Measurements from ENCODE around the gene SEPTIN5.

- no peak for TF ChIP-seq POLR2A (IDR thresholded peaks at IDR 0.05)
- TF ChIP-seq, protein P1, sequence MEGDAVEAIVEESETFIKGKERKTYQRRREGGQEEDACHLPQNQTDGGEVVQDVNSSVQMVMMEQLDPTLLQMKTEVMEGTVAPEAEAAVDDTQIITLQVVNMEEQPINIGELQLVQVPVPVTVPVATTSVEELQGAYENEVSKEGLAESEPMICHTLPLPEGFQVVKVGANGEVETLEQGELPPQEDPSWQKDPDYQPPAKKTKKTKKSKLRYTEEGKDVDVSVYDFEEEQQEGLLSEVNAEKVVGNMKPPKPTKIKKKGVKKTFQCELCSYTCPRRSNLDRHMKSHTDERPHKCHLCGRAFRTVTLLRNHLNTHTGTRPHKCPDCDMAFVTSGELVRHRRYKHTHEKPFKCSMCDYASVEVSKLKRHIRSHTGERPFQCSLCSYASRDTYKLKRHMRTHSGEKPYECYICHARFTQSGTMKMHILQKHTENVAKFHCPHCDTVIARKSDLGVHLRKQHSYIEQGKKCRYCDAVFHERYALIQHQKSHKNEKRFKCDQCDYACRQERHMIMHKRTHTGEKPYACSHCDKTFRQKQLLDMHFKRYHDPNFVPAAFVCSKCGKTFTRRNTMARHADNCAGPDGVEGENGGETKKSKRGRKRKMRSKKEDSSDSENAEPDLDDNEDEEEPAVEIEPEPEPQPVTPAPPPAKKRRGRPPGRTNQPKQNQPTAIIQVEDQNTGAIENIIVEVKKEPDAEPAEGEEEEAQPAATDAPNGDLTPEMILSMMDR (IDR thresholded peaks at IDR 0.05): no peak
These were observed 29.3 kb downstream of the SEPTIN5 start for GRCh38 chr22:19743651-19744050.

Data from sigmoid colon (tissue), 3 donors.